HG02588 (cell line): ENCODE results near the gene CUBN.

Source experiments
- ATAC-seq: cut with Tn5 transposase; IDR thresholded peaks from one replicate; pipeline ENCODE4 v1.9.1; 2021; ENCODE audit warnings: mild to moderate bottlenecking, moderate library complexity; ENCODE audit not compliant: unreplicated experiment

CUBN gene

DNA sequence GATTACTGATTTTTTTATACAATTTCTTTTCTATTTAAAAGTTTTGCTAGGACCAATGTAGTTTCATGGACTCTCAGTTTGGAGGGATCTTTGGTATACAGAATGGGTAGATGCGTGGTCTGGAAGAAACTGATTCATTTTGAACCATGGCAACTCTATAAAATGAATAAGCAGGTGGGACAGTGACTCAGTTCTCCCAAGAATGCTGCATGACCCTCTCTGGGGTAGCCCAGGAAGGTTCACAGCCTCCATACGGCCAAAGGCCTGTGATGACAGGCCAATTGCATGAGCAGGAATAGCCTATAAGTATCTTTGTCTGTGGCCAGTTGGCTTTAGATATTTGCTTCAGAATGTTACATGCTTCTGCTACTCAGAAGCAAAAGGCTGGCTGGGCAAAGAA, 199.1 kb downstream of the CUBN start:
- ATAC-seq: no peak

DNA sequence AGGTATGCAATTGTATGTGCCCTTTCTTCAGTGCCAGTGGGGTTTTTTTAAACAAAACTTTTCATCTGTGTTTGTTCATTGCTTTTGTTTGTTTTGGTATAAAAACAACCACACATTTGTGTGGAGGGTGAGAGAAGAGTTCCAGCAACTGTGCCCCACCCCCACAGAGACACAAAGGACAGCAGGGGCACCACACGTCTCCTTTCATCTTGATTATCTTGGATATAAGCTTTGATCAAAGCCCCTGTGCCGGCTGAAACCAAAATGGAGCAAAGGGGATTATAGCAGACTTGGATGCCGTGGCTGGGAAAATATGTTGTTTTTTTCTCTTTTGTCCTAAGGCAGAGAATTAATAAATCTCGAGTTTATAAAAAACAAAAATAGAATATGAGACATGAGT, 200.5 kb downstream of the CUBN start:
- ATAC-seq: no peak

DNA sequence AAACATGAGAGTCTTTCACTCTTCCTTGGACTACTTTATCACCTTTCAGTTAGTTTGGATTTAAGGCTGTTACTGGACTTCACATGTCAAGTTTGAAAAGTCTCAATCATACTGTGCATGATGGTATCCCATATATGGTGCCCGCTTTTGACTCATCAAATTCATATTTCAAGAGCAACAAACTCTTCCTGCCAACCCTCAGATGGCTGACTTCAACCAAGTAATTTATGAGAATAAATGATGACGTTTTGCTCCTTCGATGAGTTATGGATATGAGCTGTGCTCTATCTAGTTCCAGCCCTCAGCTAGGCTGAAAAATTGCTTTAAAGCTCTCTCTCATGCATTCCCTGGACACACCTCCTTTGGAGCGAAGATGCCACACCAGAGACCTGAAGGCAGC, 202.1 kb downstream of the CUBN start:
- ATAC-seq: no peak

DNA sequence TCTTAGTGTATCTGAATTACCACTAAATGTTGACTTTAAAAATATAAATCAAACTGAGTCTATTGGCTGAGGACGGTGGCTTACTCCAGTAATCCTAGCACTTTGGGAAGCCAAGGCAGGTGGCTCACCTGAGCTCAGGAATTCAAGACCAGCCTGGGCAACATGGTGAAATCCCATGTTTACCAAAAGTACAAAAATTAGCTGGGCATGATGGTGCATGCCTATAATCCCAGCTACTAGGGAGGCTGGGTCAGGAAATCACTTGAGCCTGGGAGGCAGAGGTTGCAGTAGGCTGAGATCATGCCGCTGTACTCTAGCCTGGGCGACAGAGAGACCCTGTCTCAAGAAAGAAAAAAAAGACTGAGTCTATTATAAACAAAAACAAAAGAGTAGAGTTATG, 205.9 kb downstream of the CUBN start:
- ATAC-seq: no peak

DNA sequence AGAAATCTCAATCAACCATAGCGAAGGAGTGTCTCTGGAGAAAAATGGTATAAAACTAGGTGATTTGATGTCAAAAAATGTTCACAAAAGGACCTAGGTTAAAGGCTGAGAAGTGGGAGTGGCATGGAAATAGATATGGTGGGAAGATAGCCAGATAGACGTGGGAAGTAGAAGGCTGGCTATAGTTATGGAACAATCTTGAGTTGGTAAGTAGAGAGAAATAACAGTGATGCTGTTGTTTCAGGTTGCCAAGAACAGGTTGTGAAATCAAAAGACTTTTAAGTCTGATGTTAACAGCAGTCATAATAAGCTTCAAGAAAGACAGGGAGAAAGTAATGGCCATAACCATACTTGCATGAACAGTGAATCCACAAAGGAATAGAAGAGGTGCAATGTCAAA, 206.3 kb downstream of the CUBN start:
- no peak for ATAC-seq

DNA sequence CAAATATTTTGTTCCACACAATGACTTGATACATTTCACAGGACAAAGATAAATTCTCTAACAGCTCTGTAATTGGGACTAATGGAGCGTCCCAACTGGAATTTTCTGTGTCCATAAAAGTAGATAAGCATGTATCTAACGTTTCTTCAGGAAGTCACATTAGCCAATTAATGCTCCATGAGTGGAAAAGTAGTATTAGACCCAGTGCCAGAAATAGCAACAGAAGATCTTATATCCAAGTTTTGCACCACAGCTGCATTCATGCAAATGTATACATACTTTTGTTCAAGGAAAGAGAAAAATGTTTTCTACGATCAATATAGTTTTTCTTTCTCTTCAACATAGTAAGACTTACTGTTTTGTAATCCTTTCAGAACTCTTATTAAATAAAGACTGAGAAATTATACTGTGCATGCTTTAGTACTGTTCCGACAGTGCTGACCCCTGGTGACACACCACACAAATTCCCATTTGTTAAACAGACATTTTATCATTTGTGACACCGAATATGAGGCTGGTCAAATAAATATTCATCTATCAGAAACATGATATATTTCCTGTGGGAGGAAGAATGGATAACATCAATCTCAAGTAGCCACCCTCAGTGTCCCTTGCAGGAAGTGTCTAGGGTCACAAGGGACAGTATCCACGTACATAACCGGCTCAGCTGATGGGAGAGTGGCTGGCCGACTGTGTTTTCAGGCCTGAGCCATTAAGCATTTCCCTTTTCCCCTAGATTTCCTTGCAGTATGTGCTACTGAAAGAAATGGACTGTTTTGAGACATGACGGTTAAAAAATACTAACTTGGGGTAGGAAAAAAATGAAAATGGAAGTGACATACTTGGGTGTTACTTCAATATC, 210.3 kb downstream of the CUBN start:
- no peak for ATAC-seq

DNA sequence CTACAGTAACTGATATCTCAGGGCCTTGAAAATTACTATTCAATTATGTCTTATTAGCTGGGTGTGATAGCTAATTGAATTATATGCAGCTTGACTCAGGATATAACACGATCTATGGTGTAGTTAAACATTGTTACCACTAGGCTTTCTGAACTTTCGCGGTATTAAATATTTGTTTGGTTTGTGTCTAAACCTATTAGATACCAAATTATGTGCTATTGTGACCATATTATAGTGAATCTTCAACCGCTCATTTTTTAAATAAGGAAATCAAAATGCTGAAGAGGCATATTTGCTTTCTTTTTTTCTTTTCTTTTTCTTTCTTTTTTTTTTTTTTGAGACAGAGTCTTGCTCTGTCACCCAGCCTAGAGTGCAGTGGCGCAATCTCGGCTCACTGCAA, 213.1 kb downstream of the CUBN start:
- no peak for ATAC-seq

DNA sequence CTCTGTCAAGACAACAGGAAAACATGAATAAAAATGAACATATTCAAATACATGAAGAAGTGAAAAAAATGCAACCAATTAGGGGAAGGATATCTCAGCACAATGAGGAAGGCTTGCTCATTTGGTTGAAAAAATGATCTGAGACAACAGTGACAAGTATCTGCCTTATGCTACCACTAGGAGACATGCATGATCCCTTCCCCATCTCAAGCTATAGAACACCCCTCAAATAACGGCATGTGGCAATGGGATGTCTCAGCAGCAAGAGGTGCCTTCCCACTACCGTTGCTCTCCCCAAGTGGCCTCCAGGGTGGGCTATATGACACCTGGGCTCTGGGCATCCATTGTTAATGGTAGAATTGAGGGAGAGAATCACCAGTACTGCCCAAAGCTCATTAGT, 214.3 kb downstream of the CUBN start:
- no peak for ATAC-seq

DNA sequence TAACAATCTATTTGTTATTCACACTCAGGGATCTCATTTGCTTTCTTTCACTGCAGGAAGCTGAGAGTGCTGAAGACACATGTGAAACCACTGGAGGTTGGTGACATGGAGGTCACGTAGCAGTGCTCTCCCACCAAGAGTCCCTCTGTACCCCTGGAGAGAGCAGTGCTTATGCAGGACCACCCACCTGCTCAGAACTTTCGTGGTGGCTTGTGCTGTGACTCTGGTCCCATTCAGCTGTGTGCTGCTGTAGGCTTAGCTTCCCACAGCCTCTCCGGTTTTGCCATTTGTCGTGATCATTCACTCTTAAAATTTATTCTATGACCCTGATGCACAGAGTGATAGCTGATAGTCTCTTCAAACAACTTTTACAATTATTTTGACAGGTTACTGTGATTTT, 216.3 kb downstream of the CUBN start:
- ATAC-seq: no peak

DNA sequence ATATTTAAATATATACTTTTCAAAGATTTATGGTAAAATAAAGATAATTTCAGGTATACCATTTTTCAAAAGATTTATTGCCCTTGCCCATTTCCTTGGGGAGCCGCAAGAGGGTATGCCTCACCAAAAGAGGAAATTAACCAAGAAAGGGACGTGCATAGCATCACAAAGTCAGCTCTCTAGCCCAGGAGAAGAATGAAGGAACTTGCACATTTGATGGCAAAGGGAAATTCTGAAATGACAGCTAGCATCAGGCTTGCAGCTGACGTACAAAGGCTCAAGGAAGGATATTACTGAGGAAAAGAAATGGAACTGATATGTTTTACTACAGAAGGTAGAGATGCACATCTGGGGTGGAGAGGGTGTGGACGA, 218.8 kb downstream of the CUBN start:
- no peak for ATAC-seq

DNA sequence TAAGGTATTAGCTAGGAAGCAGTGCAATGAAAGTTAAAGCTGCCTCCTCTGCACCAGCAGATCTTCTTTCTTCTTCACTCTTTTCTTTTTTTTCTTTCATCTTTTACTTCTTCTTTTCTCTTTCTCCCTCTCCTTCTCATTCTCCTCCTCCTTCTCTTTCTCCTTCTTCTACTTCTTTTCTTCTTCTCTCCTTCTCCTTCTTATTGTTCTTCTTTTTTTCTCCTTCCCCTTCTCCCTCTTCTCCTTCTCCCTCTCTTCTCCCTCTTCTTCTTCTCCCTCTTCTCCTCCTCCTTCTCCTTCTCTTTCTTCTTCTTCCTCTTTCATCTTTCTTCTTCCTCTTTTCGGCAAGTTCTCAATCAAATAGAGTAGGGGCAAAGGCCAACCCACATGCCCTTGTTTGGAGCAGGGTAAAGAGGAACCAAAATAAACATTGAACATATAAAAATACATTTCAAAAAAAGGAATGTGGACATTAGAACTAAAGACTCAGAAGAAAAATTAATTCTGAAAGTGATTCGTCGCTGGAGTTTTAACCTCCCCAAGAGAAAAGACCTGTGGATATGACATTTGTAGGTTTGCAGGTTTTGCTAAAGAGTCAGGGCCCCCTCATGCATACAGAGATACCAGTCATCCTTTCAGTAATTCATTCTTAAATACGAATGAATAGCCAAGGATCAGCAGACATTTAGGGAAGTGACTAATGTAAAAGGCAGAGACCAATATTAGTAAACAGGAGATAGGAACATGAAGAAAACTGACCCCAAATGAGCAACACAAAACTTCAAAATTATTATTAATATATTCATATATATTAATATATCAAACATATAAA, 219.4 kb downstream of the CUBN start:
- no peak for ATAC-seq

DNA sequence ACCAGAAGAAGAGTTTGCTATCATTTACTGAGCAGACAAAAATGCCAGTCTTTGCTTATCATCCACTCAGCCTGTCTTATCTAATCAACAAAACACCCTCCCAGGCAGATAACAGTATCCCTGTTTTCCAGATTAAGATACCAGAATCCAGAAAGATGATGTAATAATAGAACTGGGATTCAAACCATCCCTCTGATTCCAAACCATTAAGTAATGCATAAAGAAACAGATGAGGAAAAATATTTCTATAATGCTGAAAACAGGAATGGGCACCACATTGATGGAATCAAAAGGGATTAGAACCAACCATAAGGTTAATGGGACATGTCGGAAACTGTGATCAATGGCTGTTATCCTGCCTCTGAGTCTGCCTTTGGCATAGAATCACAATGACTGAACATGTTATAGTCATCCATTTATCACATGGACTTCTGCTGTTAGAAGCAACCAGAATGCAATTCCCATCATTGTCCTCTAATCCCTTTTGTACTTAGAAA, 220.3 kb downstream of the CUBN start:
- no peak for ATAC-seq

DNA sequence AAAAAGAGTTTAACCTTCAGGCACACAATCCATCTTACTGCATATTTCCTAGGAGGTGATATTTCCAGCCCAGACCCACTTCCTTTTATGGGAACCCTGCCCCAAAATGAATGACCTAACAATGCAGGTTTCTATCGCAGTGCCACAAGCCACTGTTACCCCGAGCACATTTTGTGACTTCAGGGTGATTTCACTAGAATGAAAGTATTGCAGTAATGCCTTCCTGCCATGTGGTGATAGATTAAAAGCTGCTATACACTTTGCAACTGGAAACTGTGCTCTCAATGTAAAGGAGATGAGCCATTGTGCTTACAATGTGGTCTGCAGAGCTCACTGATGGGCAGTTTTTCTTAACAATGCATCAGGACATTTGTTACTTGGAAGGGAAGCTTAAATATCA, 221.9 kb downstream of the CUBN start:
- no peak for ATAC-seq

DNA sequence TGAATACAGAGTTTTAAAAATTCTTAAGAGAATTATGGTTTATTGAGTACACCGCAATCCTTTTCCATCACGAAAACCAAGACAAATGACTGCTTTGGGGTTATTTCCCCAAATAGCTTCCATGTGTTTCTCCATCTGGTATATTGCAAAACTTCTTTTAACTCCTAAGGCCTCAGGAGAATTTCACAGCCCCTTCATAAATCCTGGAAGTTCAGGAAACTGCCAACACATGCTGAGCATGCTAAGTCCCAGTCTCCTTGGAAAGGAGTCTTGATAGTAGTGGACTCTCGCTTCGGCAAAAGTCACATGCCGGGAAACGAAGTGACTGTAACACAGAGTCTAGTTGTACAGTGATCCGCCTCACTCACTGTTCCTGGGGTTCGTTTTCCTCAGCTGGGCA, 224.3 kb downstream of the CUBN start:
- no peak for ATAC-seq

DNA sequence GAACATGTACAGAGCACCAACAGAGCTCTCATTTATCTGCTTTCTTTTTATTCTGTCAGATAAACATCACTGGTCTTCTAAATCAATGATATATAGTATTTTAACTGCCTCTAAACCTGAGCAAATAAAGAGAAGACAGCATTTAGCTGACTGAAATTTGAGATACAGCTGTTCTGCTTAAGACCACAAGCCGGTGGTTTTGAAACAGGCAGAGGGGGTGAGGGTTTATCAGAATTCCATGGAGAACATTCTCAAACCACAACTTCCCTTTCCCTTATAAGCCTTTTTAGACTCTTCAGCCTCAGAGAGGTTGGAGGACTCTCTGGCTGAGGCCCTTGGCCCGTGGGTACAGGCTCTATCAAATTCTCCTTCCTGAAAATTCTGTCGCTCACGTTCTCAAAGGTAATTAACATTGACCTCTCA, 225.0 kb downstream of the CUBN start:
- ATAC-seq: no peak

DNA sequence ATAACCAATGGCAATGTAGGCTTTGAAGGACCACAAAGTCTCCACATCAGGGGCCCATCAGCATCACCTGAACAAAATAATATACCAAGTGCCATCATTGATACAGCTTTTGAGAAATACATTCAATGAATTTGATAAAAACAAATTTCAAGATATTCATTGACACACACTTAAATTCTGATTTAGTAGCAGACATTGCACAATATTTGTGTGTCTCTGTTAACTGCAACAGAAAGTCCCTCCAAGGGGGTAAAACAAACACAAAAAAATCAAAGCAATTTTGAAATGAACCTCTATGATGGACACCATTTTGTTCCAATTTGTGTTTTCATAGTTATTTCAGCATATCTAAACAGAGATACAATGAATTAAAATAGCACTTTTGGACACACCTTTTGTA, 225.6 kb downstream of the CUBN start:
- ATAC-seq: no peak

DNA sequence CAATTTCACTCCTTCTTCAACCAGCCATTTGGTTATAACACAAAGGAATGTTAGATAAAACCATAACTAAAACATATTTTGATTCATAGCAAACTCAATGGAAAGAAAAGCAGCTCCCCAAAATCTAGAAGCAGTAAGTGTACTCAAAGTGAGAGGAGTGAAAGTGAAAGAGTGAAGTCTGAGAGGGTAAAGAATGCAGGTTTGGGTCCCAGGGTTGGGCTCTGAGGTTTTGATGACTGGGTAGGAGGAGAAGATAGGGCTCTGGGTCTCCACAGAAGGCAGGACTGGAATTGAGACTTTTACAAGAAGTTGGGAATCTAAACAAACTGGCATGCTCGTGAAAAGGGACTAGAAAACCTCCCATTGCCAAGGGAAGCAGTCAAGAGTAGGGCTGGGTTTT, 227.0 kb downstream of the CUBN start:
- ATAC-seq: no peak

DNA sequence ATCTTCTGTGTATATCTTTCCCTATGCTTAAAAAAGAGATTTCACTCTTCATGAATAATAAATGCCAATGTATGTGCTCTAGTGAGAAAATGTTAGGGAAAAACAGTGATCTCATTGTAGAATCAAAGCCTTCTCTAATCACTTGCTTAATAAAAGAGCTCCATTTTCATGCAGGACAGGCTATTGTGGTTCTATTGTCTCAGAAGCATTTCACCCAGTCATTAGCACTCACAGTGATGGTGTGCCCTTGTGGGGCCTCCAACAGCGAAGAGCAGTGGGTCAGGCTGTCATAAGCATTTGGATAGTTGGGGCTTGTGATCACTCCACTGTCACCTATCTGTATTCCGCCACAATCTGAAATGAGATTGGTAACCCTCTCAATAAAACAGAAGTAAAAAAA, 228.5 kb downstream of the CUBN start:
- ATAC-seq: no peak

DNA sequence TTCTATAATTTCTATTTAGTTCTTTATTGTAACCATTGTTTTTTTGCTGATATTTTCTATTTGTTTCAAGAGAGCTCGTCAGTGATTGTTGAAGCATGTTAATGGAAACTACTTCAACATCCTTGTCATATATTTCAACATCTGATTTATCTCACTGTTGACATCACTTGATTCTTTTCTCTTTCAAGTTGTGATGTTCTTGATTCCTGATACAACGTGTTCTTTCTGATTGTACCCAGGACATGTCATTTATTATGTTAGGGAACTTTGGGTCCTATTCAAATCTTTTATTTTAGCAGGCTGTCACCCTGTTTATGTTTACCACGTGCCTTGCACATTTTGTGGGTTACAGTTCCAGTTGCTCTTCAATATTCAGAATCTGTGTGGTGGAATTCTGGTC, 232.6 kb downstream of the CUBN start:
- ATAC-seq: no peak

DNA sequence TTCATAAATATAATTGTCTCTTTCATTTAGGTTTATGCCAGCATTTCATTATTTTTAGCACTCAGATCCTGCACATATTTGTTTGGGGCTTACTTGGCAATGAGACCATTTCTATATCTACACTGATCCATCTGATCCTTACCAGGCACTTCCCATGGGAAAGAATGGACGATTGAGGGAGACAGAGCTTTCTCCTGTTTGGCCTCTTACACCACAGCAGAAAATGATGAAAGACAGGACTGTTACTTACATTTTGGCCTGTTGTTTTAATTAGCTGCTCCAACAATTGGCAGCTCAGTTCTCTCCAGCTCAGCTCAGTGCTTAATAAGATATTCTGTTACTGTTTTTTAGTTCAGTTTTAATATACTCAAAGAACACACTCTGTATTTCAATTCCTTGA, 234.8 kb downstream of the CUBN start:
- no peak for ATAC-seq

DNA sequence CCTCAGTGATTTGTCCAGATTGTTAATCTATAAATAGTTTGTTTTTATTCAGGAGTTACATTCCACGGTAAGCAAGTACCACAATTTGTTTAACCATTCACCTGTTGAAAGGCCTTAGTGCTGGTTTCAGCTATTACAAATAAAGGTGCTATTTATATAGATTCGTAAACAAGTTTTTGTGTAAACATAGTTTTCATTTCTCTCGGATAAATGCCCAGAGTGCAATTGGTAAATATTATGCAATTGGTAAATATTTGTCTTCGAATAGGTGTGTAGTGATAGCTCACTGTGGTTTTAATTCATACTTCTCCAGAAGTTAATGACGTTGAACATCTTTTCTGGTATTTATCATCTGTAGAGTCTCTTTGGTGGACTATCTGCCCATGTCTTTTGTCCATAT, 235.9 kb downstream of the CUBN start:
- no peak for ATAC-seq
